H1 (cell line): ENCODE data around the gene ATG4D. TPM values are rescaled to one million over a fixed set of nuclear protein-coding genes. Genes with fewer than 3 reads are reported as not detected.

ENCODE experiments used
- ATF3 ChIP-seq: IDR thresholded peaks from 2 replicates; pipeline ENCODE4 v1.6.1; 2011; ENCODE audit warnings: low read depth, mild to moderate bottlenecking, low read length; ENCODE audit not compliant: insufficient read depth
- BCL11A ChIP-seq, 2 experiments: IDR thresholded peaks; one replicate each; pipeline ENCODE4 v1.6.1; 2011; ENCODE audit warnings: low read depth in 2 of 2, low read length in 2 of 2, mild to moderate bottlenecking in 2 of 2
- CREB1 ChIP-seq: IDR thresholded peaks from 2 replicates; pipeline ENCODE4 v1.6.1; 2012; ENCODE audit warnings: inconsistent platforms
- SRF ChIP-seq: IDR thresholded peaks from 2 replicates; pipeline ENCODE4 v1.6.1; 2011; ENCODE audit warnings: mild to moderate bottlenecking, low read depth, low read length, moderate library complexity
- polyA plus RNA-seq, 7 experiments: library from polyadenylated mRNA; depleted of rRNA in 3 of 7; stranded (reverse) in 5 of 7; unstranded in 2 of 7; fragments of >200 nt in 5 of 7; fragments of 200-250 nt in 2 of 7; gene quantifications; 1 replicate in 5 of 7; 2 replicates in 1 of 7; 4 replicates in 1 of 7; pipeline versions ENCODE4 v1.2.1 to v1.2.3, GENCODE V29; 2011 to 2013; ENCODE audit warnings: missing spikeins in 2 of 7, mixed read lengths in 2 of 7
- total RNA-seq: library from RNA; stranded (reverse); fragmentation: NEBNext Ultra II Directional; extraction: Animal tissue kit (Norgen Biotek cat#: 25700); gene quantifications from 2 replicates; pipeline ENCODE4 v1.2.1, GENCODE V29; 2021

ATG4D gene
- total and polyA plus RNA-seq, 2 of the 8 experiments (the other 6 are each of a cell fraction or from before 2014, with no cell fraction given) = 39.6 to 43.7 TPM

- TF ChIP-seq CREB1 = no peak
- TF ChIP-seq BCL11A (IDR thresholded peaks at IDR 0.05; ENCODE audit: low read depth in 2 of 2, low read length in 2 of 2) = no peak
- TF ChIP-seq ATF3 = no peak
- no peak for TF ChIP-seq SRF
These were observed 9.5 kb downstream of the ATG4D start (continued) for GRCh38 chr19:10553087-10553667.
